HCT116 (cell line): ENCODE data around the gene TH. TPM values are rescaled to one million over a fixed set of nuclear protein-coding genes. Genes with fewer than 3 reads are reported as not detected.

ENCODE experiments used
- ATAC-seq: fragments of 200-7000 bp; cut with Tn5 transposase; 2 replicates; pipeline ENCODE4 v1.9.1; 2020; ENCODE audit warnings: mild to moderate bottlenecking, moderate library complexity
- BruUV-seq: library from RNA; stranded (reverse); fragments of 400-500 nt; replicated peaks from 2 replicates; lab custom pipeline; 2021; lab: Mats Ljungman, UMichigan
- CTCF ChIA-PET: fragments of 300-600 bp; sonication (Branson Sonifier 250); formaldehyde crosslinking; loops from one replicate; lab custom pipeline; 2021; ENCODE audit warnings: antibody characterized with exemption; lab: Charles Lee
- POLR2A ChIA-PET: fragments of 300-600, 350-600 bp; sonication (Branson Sonifier 250); formaldehyde crosslinking; loops from one replicate; lab custom pipeline; 2021; ENCODE audit warnings: antibody characterized with exemption; lab: Charles Lee
- RAD21 ChIA-PET, 2 experiments: fragments of 300-600 bp; sonication (Branson Sonifier 250); formaldehyde crosslinking; loops; one replicate each; lab custom pipeline; 2023; ENCODE audit warnings: low total read pairs in 2 of 2; ENCODE audit not compliant: uncharacterized antibody in 2 of 2, unreplicated experiment in 2 of 2, low non-redundant PET in 1 of 2; lab: Charles Lee
- DNase-seq: peaks from one replicate; pipeline ENCODE4 v3.0.0-alpha.2; 2010; ENCODE audit warnings: low read depth, low spot score
- H2AFZ ChIP-seq: fragments of 200-600 bp; shearing (Covaris generic), sonication (generic); 2 replicates; pipeline ENCODE4 v1.6.1; 2017; ENCODE audit warnings: low read depth, mixed run types, mixed read lengths, antibody characterized with exemption, low read length; ENCODE audit not compliant: poor library complexity, severe bottlenecking
- H3K27ac ChIP-seq: 2 replicates; pipeline ENCODE4 v1.5.1; 2012; ENCODE audit warnings: low read depth, low read length
- H3K27me3 ChIP-seq: fragments of 200-600 bp; sonication (generic); 2 replicates; pipeline ENCODE4 v1.6.1; 2016; ENCODE audit warnings: mixed run types, low read length, mixed read lengths; ENCODE audit not compliant: insufficient read depth
- H3K36me3 ChIP-seq, 2 experiments: fragments of 200-500 bp in 1 of 2; fragments of 200-600 bp in 1 of 2; sonication (Bioruptor generic) in 1 of 2; sonication (generic) in 1 of 2; 2 replicates each; pipeline versions ENCODE4 v1.5.1 to v1.6.1; 2014 to 2016; ENCODE audit warnings: low read length in 2 of 2, inconsistent platforms in 1 of 2, mixed read lengths in 1 of 2, mixed run types in 1 of 2; ENCODE audit not compliant: insufficient read depth in 2 of 2, control insufficient read depth in 1 of 2
- H3K4me1 ChIP-seq, 2 experiments: fragments of 200-600 bp in 1 of 2; sonication (generic) in 1 of 2; 2 replicates each; pipeline versions ENCODE4 v1.5.1 to v1.6.1; 2012 to 2017; ENCODE audit warnings: low read length in 2 of 2, inconsistent platforms in 1 of 2, mild to moderate bottlenecking in 1 of 2, mixed read lengths in 1 of 2, mixed run types in 1 of 2, moderate library complexity in 1 of 2; ENCODE audit not compliant: insufficient read depth in 2 of 2, control insufficient read depth in 1 of 2
- H3K4me2 ChIP-seq: fragments of 200-600 bp; sonication (generic); 2 replicates; pipeline ENCODE4 v1.6.1; 2017; ENCODE audit warnings: mixed run types, low read length, mixed read lengths
- H3K4me3 ChIP-seq, 2 experiments: fragments of 200-600 bp in 1 of 2; sonication (generic) in 1 of 2; replicated peaks in 1 of 2; 2 replicates each; pipeline ENCODE4 v1.5.1; 2011 to 2016; ENCODE audit warnings: low read length in 2 of 2, control low read depth in 1 of 2, low read depth in 1 of 2, mild to moderate bottlenecking in 1 of 2, mixed read lengths in 1 of 2, mixed run types in 1 of 2
- H3K79me2 ChIP-seq: fragments of 200-600 bp; sonication (generic); 2 replicates; pipeline ENCODE4 v1.6.1; 2017; ENCODE audit warnings: mild to moderate bottlenecking, mixed run types, low read length, moderate library complexity, mixed read lengths; ENCODE audit not compliant: insufficient read depth
- H3K9ac ChIP-seq: fragments of 200-600 bp; sonication (generic); 2 replicates; pipeline ENCODE4 v1.6.1; 2016; ENCODE audit warnings: low read length, mixed read lengths
- H3K9me2 ChIP-seq: fragments of 200-600 bp; sonication (generic), shearing (Covaris generic); 2 replicates; pipeline ENCODE4 v1.6.1; 2017; ENCODE audit warnings: mixed run types, mild to moderate bottlenecking, moderate library complexity; ENCODE audit not compliant: insufficient read depth
- H3K9me3 ChIP-seq, 2 experiments: fragments of 200-500 bp in 1 of 2; fragments of 200-600 bp in 1 of 2; sonication (Bioruptor generic) in 1 of 2; sonication (generic) in 1 of 2; 2 replicates each; pipeline ENCODE4 v1.6.1; 2014 to 2017; ENCODE audit warnings: low read length in 2 of 2, mixed read lengths in 2 of 2, inconsistent platforms in 1 of 2, low read depth in 1 of 2, mild to moderate bottlenecking in 1 of 2, mixed run types in 1 of 2, moderate library complexity in 1 of 2; ENCODE audit not compliant: control insufficient read depth in 1 of 2, insufficient read depth in 1 of 2
- H4K20me1 ChIP-seq: fragments of 200-600 bp; sonication (generic), shearing (Covaris generic); 2 replicates; pipeline ENCODE4 v1.6.1; 2017; ENCODE audit warnings: mixed run types, mild to moderate bottlenecking, moderate library complexity; ENCODE audit not compliant: insufficient read depth
- CBX3 ChIP-seq: IDR thresholded peaks from 2 replicates; pipeline ENCODE4 v1.6.1; 2012; ENCODE audit warnings: low read depth
- SP1 ChIP-seq: IDR thresholded peaks from 2 replicates; pipeline ENCODE4 v1.6.1; 2012; ENCODE audit warnings: low read depth
- SRF ChIP-seq: IDR thresholded peaks from 2 replicates; pipeline ENCODE4 v1.6.1; 2012; ENCODE audit warnings: low read depth
- TCF7L2 ChIP-seq: IDR thresholded peaks from 2 replicates; pipeline ENCODE4 v1.7.0; 2011; ENCODE audit warnings: borderline replicate concordance, inconsistent platforms; ENCODE audit not compliant: insufficient read depth, insufficient read length; ENCODE audit errors: extremely low read depth
- ZFX ChIP-seq: fragments of 450-650 bp; IDR thresholded peaks from 2 replicates; pipeline ENCODE4 v1.6.1; 2017
- ZNF274 ChIP-seq: fragments of 200-500 bp; sonication (Bioruptor generic); IDR thresholded peaks from 2 replicates; pipeline ENCODE4 v1.6.1; 2014; ENCODE audit warnings: mild to moderate bottlenecking, low read depth, low read length, inconsistent platforms
- intact Hi-C: fragments of 100-400 bp; cut with micrococcal nuclease; formaldehyde crosslinking; loops from 2 replicates; pipeline ENCODE4 v1.10.0; 2022
- total RNA-seq: library from RNA; stranded (reverse); gene quantifications from one replicate; pipeline ENCODE4 v1.2.1, GENCODE V29; 2021; ENCODE audit not compliant: unreplicated experiment
- TF ChIP-seq, protein P1 (sequence below): IDR thresholded peaks from 2 replicates; pipeline ENCODE4 v1.6.1; 2012

Gene TH
- total RNA-seq, 1 experiment from 2014 or later, result not detected

GRCh38 chr11:2202900-2203439 is 31.4 kb upstream of the TH start:
- BruUV-seq, result no TSS peak
- Histone ChIP-seq H3K4me2 (no peak overlapping the region), H3K9me2 (no peaks in the 10 kb centered on the region), H2AFZ (no peak overlapping the region), H3K27me3 (no peaks in the 10 kb centered on the region), H3K4me3 (no peak overlapping the region), H4K20me1 (no peaks in the 10 kb centered on the region), H3K27ac (no peak overlapping the region), H3K36me3 (no peaks in the 10 kb centered on the region), H3K9me3 (no peaks in the 10 kb centered on the region), H3K9ac (no peak overlapping the region), H3K79me2 (no peaks in the 10 kb centered on the region), H3K4me1 (peaks cover 16 to 25% of the 10 kb centered on the region in 2 experiments)
- intact Hi-C loops, result no loop called here
- DNase-seq, result no peak
- POLR2A ChIA-PET, result no interaction called here
- 0 out of 2 replicates have a peak, but pooled peaks have one; percentile 6 for ATAC-seq
- no peak for TF ChIP-seq SRF
- peak; percentile 16 for TF ChIP-seq TCF7L2
- RAD21 ChIA-PET, result no interaction called here
- CTCF ChIA-PET, result interaction anchor here (0.6 to 0.7 kb wide), 2 partner anchors 96 to 218 kb away, joined by 3 read pairs; no protein-coding TSS in a partner anchor

GRCh38 chr11:2202071-2202899 is 30.7 kb upstream of the TH start:
- Histone ChIP-seq H3K4me2 (peak overlapping the region; percentile 54), H3K4me1 (peaks cover 16 to 25% of the 10 kb centered on the region in 2 experiments), H2AFZ (no peak overlapping the region), H3K27ac (no peak overlapping the region), H3K9me3 (no peaks in the 10 kb centered on the region), H3K4me3 (no peak overlapping the region), H3K9ac (no peak overlapping the region), H4K20me1 (no peaks in the 10 kb centered on the region), H3K27me3 (no peaks in the 10 kb centered on the region), H3K9me2 (no peaks in the 10 kb centered on the region), H3K79me2 (no peaks in the 10 kb centered on the region), H3K36me3 (no peaks in the 10 kb centered on the region)
- ChIA-PET POLR2A (no interaction called here), RAD21 (interaction anchor here in 1 of 2 experiments (0.6 kb wide), 1 partner anchor 198 kb away, joined by 9 read pairs; the partner anchor contains the start of gene TSSC4), CTCF (interaction anchor here (0.6 to 1.1 kb wide), 4 partner anchors 97 to 219 kb away, joined by 3 read pairs; no protein-coding TSS in a partner anchor)
- DNase-seq (no peak), ATAC-seq (peak; percentile 52)
- 0 out of 2 replicates have a peak, but pooled peaks have one; percentile 2 for TF ChIP-seq ZFX
- TF ChIP-seq, protein P1, sequence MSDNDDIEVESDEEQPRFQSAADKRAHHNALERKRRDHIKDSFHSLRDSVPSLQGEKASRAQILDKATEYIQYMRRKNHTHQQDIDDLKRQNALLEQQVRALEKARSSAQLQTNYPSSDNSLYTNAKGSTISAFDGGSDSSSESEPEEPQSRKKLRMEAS, result peak; percentile 74; the same call in 1 of the 2 replicates
- no peak for TF ChIP-seq SP1
- peak; percentile 51; the same call in 1 of the 2 replicates for TF ChIP-seq CBX3
- TF ChIP-seq ZNF274, result no peak
- no peak for TF ChIP-seq TCF7L2
- intact Hi-C loops, result no loop called here
- BruUV-seq, result no TSS peak
